ENCODE results near the gene PLA2G2D.

DNA sequence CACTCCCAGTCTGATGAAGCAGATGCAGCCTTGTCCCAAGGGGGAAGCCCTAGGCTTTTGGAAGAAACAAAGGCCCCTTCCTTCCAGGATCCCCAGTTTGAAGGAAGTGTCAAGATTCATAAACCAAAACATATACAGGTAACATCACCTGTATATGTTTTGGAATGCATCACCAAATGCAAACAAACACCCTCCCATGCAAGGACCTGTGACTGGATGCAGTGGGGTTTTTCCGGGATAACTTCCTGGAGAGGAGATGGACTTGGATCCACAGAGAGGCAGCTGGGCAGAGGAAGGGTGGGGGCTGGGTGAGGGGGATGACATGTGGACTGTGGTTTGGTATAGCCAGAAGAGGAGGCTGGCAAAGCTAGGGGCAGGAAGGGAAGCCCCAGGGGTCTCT is 18.3 kb upstream of the PLA2G2D start:
- TF ChIP-seq POLR2AphosphoS5 (IDR thresholded peaks at IDR 0.05) (no peak), POLR2A (IDR thresholded peaks at IDR 0.05) (no peak), EP300 (IDR thresholded peaks at IDR 0.05) (no peak)
- TF ChIP-seq, protein P1, sequence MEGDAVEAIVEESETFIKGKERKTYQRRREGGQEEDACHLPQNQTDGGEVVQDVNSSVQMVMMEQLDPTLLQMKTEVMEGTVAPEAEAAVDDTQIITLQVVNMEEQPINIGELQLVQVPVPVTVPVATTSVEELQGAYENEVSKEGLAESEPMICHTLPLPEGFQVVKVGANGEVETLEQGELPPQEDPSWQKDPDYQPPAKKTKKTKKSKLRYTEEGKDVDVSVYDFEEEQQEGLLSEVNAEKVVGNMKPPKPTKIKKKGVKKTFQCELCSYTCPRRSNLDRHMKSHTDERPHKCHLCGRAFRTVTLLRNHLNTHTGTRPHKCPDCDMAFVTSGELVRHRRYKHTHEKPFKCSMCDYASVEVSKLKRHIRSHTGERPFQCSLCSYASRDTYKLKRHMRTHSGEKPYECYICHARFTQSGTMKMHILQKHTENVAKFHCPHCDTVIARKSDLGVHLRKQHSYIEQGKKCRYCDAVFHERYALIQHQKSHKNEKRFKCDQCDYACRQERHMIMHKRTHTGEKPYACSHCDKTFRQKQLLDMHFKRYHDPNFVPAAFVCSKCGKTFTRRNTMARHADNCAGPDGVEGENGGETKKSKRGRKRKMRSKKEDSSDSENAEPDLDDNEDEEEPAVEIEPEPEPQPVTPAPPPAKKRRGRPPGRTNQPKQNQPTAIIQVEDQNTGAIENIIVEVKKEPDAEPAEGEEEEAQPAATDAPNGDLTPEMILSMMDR (IDR thresholded peaks at IDR 0.05): no peak
